OCI-LY3 (cell line): ENCODE measurements around the gene SGCA.

Experiments
- H2AFZ ChIP-seq: fragments of 200-600, 300-600 bp; shearing (Covaris generic); 2 replicates; pipeline ENCODE4 v1.6.0; 2014; ENCODE audit warnings: antibody characterized with exemption, low read depth, low read length
- H3K27ac ChIP-seq: fragments of 200-600, 300-600 bp; sonication (generic); 2 replicates; pipeline ENCODE4 v1.5.1; 2014; ENCODE audit warnings: mild to moderate bottlenecking, low read length, moderate library complexity, mixed read lengths
- H3K27me3 ChIP-seq: fragments of 200-600, 300-600 bp; sonication (generic); 2 replicates; pipeline ENCODE4 v1.6.1; 2014; ENCODE audit warnings: low read depth, low read length, mixed read lengths
- H3K36me3 ChIP-seq: fragments of 200-600, 300-600 bp; sonication (generic); replicated peaks from 2 replicates; pipeline ENCODE3; 2014; ENCODE audit warnings: low read depth, low read length, mixed read lengths
- H3K4me1 ChIP-seq: fragments of 300-600, 200-600 bp; sonication (generic); 2 replicates; pipeline ENCODE4 v1.6.1; 2014; ENCODE audit warnings: low read length, mixed read lengths
- H3K4me2 ChIP-seq: fragments of 200-600, 300-600 bp; sonication (generic); 2 replicates; pipeline ENCODE4 v1.6.1; 2014; ENCODE audit warnings: low read length, mixed read lengths
- H3K4me3 ChIP-seq: fragments of 300-600, 200-600 bp; sonication (generic); 2 replicates; pipeline ENCODE4 v1.5.1; 2014; ENCODE audit warnings: antibody characterized with exemption, mild to moderate bottlenecking, low read length, moderate library complexity
- H3K79me2 ChIP-seq: fragments of 300-600, 200-600 bp; shearing (Covaris generic); 2 replicates; pipeline ENCODE4 v1.6.1; 2014; ENCODE audit warnings: mild to moderate bottlenecking, low read length, mixed read lengths
- H3K9ac ChIP-seq: fragments of 300-600, 200-600 bp; shearing (Covaris generic); 2 replicates; pipeline ENCODE4 v1.6.0; 2014; ENCODE audit warnings: mild to moderate bottlenecking, low read length, moderate library complexity
- H3K9me3 ChIP-seq: fragments of 200-600, 300-600 bp; shearing (Covaris generic); 2 replicates; pipeline ENCODE4 v1.6.1; 2014; ENCODE audit warnings: low read length, mixed read lengths; ENCODE audit not compliant: insufficient read depth
- H4K20me1 ChIP-seq: fragments of 200-600, 300-600 bp; sonication (generic); 2 replicates; pipeline ENCODE4 v1.6.1; 2016; ENCODE audit warnings: low read length, mixed read lengths; ENCODE audit not compliant: insufficient read depth
- CTCF ChIP-seq: fragments of 200-600, 300-600 bp; sonication (generic); IDR thresholded peaks from 2 replicates; pipeline ENCODE4 v1.5.1; 2014; ENCODE audit warnings: antibody characterized with exemption, low read length, low read depth
- EZH2phosphoT487 ChIP-seq: fragments of 200-600 bp; shearing (Covaris generic); IDR thresholded peaks from 2 replicates; pipeline ENCODE4 v1.6.1; 2018; ENCODE audit warnings: antibody characterized with exemption, mixed run types, low read depth

SGCA gene

GRCh38 chr17:50120475-50121253, 45.1 kb upstream of the SGCA start:
- Histone ChIP-seq H3K79me2 (no peaks in the 10 kb centered on the region), H3K4me2 (no peak overlapping the region), H3K27ac (no peak overlapping the region), H3K9ac (no peak overlapping the region), H3K4me3 (no peak overlapping the region), H3K27me3 (peaks cover 11% of the 10 kb centered on the region), H3K36me3 (no peaks in the 10 kb centered on the region), H2AFZ (no peak overlapping the region), H4K20me1 (no peaks in the 10 kb centered on the region), H3K9me3 (no peaks in the 10 kb centered on the region), H3K4me1 (no peaks in the 10 kb centered on the region)
- TF ChIP-seq CTCF: no peak

GRCh38 chr17:50122945-50123344, 42.9 kb upstream of the SGCA start:
- H3K27ac ChIP-seq: no peak overlapping the region
- H3K9me3 ChIP-seq: no peaks in the 10 kb centered on the region
- H4K20me1 ChIP-seq: no peaks in the 10 kb centered on the region
- TF ChIP-seq EZH2phosphoT487 (no peak), CTCF (no peak)
- H2AFZ ChIP-seq: no peak overlapping the region
- no peaks in the 10 kb centered on the region for H3K36me3 ChIP-seq
- H3K4me3 ChIP-seq: no peak overlapping the region
- H3K4me1 ChIP-seq: no peaks in the 10 kb centered on the region
- no peaks in the 10 kb centered on the region for H3K79me2 ChIP-seq
- H3K9ac ChIP-seq: no peak overlapping the region
- H3K27me3 ChIP-seq: peaks cover 14% of the 10 kb centered on the region
- H3K4me2 ChIP-seq: no peak overlapping the region

GRCh38 chr17:50123649-50124349, 42.0 kb upstream of the SGCA start:
- H2AFZ ChIP-seq: no peak overlapping the region
- TF ChIP-seq CTCF: no peak
- no peak for TF ChIP-seq EZH2phosphoT487
- no peak overlapping the region for H3K27ac ChIP-seq
- H3K4me1 ChIP-seq: no peaks in the 10 kb centered on the region
- no peak overlapping the region for H3K4me2 ChIP-seq
- no peaks in the 10 kb centered on the region for H3K79me2 ChIP-seq
- no peaks in the 10 kb centered on the region for H3K9me3 ChIP-seq
- H3K36me3 ChIP-seq: no peaks in the 10 kb centered on the region
- H3K27me3 ChIP-seq: peaks cover 21% of the 10 kb centered on the region
- H3K4me3 ChIP-seq: no peak overlapping the region
- no peak overlapping the region for H3K9ac ChIP-seq
- no peaks in the 10 kb centered on the region for H4K20me1 ChIP-seq

- no peak overlapping the region for H3K27ac ChIP-seq
- no peak overlapping the region for H2AFZ ChIP-seq
- no peak for TF ChIP-seq EZH2phosphoT487
- TF ChIP-seq CTCF: no peak
- no peaks in the 10 kb centered on the region for H4K20me1 ChIP-seq
- peaks cover 24% of the 10 kb centered on the region for H3K27me3 ChIP-seq
- no peak overlapping the region for H3K9ac ChIP-seq
- no peak overlapping the region for H3K4me2 ChIP-seq
- no peaks in the 10 kb centered on the region for H3K9me3 ChIP-seq
- no peaks in the 10 kb centered on the region for H3K79me2 ChIP-seq
- H3K4me3 ChIP-seq: no peak overlapping the region
- H3K4me1 ChIP-seq: peaks cover 4% of the 10 kb centered on the region
- no peaks in the 10 kb centered on the region for H3K36me3 ChIP-seq
Measured at GRCh38 chr17:50125420-50125997, 40.3 kb upstream of the SGCA start.
